22Rv1 (cell line): Measurements from ENCODE around the gene WFDC2.
A peak's percentile ranks its signal among the peaks of the same experiment; 100 is the strongest.
"Not testable (repeated sequence)": the region's sequence is repeated elsewhere in the genome, so short reads cannot be mapped to it uniquely, and the experiment has no call there.

Experiments
- H3K27ac ChIP-seq: fragments of 450-650 bp; 2 replicates; pipeline ENCODE4 v1.5.1; 2017
- ZFX ChIP-seq: fragments of 450-650 bp; IDR thresholded peaks from 2 replicates; pipeline ENCODE4 v1.6.1; 2017; ENCODE audit warnings: antibody characterized with exemption, borderline replicate concordance
- TF ChIP-seq, protein P1 (sequence below): fragments of 450-650 bp; IDR thresholded peaks from 2 replicates; pipeline ENCODE4 v1.5.1; 2017; ENCODE audit warnings: mild to moderate bottlenecking

The WFDC2 gene

GRCh38 chr20:45465491-45466266 is 3.9 kb upstream of the WFDC2 start:
- peak overlapping the region; percentile 4; the same call in 1 of the 2 replicates for H3K27ac ChIP-seq
- TF ChIP-seq, protein P1, sequence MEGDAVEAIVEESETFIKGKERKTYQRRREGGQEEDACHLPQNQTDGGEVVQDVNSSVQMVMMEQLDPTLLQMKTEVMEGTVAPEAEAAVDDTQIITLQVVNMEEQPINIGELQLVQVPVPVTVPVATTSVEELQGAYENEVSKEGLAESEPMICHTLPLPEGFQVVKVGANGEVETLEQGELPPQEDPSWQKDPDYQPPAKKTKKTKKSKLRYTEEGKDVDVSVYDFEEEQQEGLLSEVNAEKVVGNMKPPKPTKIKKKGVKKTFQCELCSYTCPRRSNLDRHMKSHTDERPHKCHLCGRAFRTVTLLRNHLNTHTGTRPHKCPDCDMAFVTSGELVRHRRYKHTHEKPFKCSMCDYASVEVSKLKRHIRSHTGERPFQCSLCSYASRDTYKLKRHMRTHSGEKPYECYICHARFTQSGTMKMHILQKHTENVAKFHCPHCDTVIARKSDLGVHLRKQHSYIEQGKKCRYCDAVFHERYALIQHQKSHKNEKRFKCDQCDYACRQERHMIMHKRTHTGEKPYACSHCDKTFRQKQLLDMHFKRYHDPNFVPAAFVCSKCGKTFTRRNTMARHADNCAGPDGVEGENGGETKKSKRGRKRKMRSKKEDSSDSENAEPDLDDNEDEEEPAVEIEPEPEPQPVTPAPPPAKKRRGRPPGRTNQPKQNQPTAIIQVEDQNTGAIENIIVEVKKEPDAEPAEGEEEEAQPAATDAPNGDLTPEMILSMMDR, result no peak
- no peak for TF ChIP-seq ZFX

DNA sequence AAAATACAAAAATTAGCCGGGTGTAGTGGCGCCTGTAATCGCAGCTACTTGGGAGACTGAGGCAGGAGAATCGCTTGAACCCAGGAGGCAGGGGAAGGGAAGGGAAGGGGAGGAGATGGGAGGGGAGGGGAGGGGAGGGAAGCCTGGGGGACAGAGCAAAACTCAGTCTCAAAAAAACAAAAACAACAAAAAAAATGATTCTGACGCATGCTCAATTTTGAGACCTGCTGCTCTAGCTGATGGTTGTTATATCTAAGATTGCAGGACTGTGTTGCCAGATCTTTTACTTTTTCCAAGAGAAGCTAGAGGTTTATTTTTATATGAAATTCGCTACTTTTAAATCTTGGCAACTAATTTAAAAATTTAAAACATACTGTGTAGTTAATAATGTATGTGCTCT is 2.4 kb upstream of the WFDC2 start:
- TF ChIP-seq ZFX, result no peak

DNA sequence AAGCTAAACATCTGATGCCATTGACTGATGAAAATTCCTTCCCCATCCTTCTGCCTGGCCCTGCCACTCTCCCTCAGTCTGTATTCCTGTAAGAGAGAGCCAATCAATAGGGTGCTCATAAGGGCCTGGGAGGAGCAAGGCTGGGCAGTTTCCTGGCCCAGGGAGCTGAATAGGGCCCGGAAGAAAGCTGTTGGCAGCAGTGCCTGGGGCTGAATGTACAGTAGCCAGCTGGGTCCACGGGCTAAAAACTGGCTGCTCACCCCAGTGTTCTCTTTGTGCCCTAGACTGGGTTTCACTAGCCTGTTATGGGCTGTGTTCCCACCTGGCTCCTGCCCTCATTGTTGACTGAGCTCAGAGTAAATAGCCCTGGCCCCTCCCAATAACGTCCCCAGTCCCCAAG is 1.7 kb upstream of the WFDC2 start:
- no peak overlapping the region for H3K27ac ChIP-seq
- TF ChIP-seq ZFX, result no peak

More for the DNA sequence above, 2.4 kb upstream of the WFDC2 start:
- no peak overlapping the region for H3K27ac ChIP-seq

DNA sequence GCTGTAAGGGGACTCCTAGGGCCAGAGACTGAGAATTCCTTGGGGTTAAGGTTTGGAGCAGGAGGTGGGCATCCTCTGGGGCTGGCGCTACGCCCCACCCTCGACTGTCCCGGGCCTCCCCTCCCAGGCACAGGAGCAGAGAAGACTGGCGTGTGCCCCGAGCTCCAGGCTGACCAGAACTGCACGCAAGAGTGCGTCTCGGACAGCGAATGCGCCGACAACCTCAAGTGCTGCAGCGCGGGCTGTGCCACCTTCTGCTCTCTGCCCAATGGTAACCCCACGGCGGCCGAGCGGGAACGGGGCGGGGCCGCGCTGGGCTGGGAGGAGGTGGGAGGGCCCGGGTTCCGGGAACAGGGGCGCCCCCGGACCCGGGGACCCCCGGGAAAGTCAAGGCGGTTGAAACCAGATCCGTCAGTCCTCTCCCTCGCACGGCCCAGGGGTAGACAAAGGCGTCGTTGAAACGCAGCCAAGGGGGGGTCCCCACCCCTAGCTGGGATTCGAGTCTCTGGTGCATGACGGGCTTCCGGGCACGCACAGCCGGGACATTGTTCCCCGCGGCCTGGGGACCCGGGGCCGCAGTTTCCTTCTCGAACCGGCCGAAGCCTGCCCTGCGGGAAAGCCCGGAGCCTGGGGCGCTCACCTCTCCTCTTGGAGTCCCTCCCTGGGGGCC is 844 bp downstream of the WFDC2 start:
- TF ChIP-seq, protein P1, result no peak
- no peak for TF ChIP-seq ZFX
- H3K27ac ChIP-seq, result no peak overlapping the region

GRCh38 chr20:45470937-45471336 is 1.4 kb downstream of the WFDC2 start:
- H3K27ac ChIP-seq, result no peak overlapping the region

DNA sequence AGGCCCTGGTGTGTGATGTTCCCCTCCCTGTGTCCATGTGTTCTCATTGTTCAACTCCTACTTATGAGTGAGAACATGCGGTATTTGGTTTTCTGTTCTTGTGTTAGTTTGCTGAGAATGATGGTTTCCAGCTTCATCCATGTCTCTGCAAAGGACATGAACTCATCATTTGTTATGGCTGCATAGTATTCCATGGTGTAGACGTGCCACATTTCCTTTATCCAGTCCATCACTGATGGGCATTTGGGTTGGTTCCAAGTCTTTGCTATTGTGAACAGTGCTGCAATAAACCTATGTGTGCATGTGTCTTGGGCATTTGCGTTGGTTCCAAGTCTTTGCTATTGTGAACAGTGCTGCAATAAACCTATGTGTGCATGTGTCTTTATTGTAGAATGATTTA is 2.7 kb downstream of the WFDC2 start:
- H3K27ac ChIP-seq, result not testable (repeated sequence)

More at GRCh38 chr20:45470937-45471336, 1.4 kb downstream of the WFDC2 start:
- TF ChIP-seq, protein P1, result 0 out of 2 replicates have a peak, but pooled peaks have one; percentile 12
- no peak for TF ChIP-seq ZFX

- not testable (repeated sequence) for H3K27ac ChIP-seq
Measured at GRCh38 chr20:45477530-45478148, 8.1 kb downstream of the WFDC2 start.

- TF ChIP-seq ZFX, result no peak
- TF ChIP-seq, protein P1, result no peak
- H3K27ac ChIP-seq, result no peak overlapping the region
Measured at GRCh38 chr20:45479822-45480221, 10.3 kb downstream of the WFDC2 start.

GRCh38 chr20:45484676-45485075 is 15.1 kb downstream of the WFDC2 start:
- TF ChIP-seq, protein P1, result no peak
- TF ChIP-seq ZFX, result no peak

More at GRCh38 chr20:45484676-45485075, 15.1 kb downstream of the WFDC2 start:
- H3K27ac ChIP-seq, result no peak overlapping the region
